ENCODE results near the gene GGPS1. TPM values are rescaled to one million over a fixed set of nuclear protein-coding genes. Genes with fewer than 3 reads are reported as not detected.

Gene GGPS1
- total and polyA plus RNA-seq, 4 donors = 4.8 to 13.2 (median 8.3) TPM

GRCh38 chr1:235391874-235392273 is 63.5 kb downstream of the GGPS1 start:
- DNase-seq (ENCODE audit: low spot score) = no peak

More at GRCh38 chr1:235391874-235392273, 63.5 kb downstream of the GGPS1 start:
- Histone ChIP-seq H3K4me1 (ENCODE audit: control insufficient read depth in 4 of 4, insufficient read depth in 4 of 4, low read length in 3 of 4) (no peaks in the 10 kb centered on the region), H3K27me3 (ENCODE audit: control insufficient read depth in 4 of 4, insufficient read depth in 4 of 4, low read length in 3 of 4) (no peaks in the 10 kb centered on the region), H3K27ac (ENCODE audit: low read depth in 1 of 2, low read length in 2 of 2) (no peak overlapping the region), H3K9ac (ENCODE audit: low read depth in 1 of 2, low read length in 2 of 2) (no peak overlapping the region), H3K36me3 (ENCODE audit: control insufficient read depth in 4 of 4, insufficient read depth in 3 of 4, low read depth in 1 of 4, low read length in 3 of 4) (no peaks in the 10 kb centered on the region), H3K9me3 (ENCODE audit: control insufficient read depth in 4 of 4, low read length in 3 of 4) (no peaks in the 10 kb centered on the region), H3K4me3 (ENCODE audit: low read depth in 1 of 3, low read length in 3 of 3) (no peak overlapping the region)
- TF ChIP-seq, protein P1, sequence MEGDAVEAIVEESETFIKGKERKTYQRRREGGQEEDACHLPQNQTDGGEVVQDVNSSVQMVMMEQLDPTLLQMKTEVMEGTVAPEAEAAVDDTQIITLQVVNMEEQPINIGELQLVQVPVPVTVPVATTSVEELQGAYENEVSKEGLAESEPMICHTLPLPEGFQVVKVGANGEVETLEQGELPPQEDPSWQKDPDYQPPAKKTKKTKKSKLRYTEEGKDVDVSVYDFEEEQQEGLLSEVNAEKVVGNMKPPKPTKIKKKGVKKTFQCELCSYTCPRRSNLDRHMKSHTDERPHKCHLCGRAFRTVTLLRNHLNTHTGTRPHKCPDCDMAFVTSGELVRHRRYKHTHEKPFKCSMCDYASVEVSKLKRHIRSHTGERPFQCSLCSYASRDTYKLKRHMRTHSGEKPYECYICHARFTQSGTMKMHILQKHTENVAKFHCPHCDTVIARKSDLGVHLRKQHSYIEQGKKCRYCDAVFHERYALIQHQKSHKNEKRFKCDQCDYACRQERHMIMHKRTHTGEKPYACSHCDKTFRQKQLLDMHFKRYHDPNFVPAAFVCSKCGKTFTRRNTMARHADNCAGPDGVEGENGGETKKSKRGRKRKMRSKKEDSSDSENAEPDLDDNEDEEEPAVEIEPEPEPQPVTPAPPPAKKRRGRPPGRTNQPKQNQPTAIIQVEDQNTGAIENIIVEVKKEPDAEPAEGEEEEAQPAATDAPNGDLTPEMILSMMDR (IDR thresholded peaks at IDR 0.05; ENCODE audit: low read depth, low read length, missing input control) = no peak
- TF ChIP-seq HNF4A (conservative IDR thresholded peaks at IDR 0.05) (no peak), ATF3 (IDR thresholded peaks at IDR 0.05) (no peak), NR2F2 (IDR thresholded peaks at IDR 0.05) (no peak), RXRA (IDR thresholded peaks at IDR 0.05) (no peak), MAX (IDR thresholded peaks at IDR 0.05) (no peak), FOXA2 (IDR thresholded peaks at IDR 0.05) (no peak), FOXA1 (IDR thresholded peaks at IDR 0.05) (no peak), EGR1 (IDR thresholded peaks at IDR 0.05; ENCODE audit: low read depth in 2 of 2) (no peak), RAD21 (IDR thresholded peaks at IDR 0.05) (no peak), SP1 (IDR thresholded peaks at IDR 0.05) (no peak), HNF4G (IDR thresholded peaks at IDR 0.05) (no peak), YY1 (IDR thresholded peaks at IDR 0.05) (no peak)
- TF ChIP-seq, protein P2, sequence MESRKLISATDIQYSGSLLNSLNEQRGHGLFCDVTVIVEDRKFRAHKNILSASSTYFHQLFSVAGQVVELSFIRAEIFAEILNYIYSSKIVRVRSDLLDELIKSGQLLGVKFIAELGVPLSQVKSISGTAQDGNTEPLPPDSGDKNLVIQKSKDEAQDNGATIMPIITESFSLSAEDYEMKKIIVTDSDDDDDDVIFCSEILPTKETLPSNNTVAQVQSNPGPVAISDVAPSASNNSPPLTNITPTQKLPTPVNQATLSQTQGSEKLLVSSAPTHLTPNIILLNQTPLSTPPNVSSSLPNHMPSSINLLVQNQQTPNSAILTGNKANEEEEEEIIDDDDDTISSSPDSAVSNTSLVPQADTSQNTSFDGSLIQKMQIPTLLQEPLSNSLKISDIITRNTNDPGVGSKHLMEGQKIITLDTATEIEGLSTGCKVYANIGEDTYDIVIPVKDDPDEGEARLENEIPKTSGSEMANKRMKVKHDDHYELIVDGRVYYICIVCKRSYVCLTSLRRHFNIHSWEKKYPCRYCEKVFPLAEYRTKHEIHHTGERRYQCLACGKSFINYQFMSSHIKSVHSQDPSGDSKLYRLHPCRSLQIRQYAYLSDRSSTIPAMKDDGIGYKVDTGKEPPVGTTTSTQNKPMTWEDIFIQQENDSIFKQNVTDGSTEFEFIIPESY (IDR thresholded peaks at IDR 0.05) = no peak
- TF ChIP-seq, protein P3, sequence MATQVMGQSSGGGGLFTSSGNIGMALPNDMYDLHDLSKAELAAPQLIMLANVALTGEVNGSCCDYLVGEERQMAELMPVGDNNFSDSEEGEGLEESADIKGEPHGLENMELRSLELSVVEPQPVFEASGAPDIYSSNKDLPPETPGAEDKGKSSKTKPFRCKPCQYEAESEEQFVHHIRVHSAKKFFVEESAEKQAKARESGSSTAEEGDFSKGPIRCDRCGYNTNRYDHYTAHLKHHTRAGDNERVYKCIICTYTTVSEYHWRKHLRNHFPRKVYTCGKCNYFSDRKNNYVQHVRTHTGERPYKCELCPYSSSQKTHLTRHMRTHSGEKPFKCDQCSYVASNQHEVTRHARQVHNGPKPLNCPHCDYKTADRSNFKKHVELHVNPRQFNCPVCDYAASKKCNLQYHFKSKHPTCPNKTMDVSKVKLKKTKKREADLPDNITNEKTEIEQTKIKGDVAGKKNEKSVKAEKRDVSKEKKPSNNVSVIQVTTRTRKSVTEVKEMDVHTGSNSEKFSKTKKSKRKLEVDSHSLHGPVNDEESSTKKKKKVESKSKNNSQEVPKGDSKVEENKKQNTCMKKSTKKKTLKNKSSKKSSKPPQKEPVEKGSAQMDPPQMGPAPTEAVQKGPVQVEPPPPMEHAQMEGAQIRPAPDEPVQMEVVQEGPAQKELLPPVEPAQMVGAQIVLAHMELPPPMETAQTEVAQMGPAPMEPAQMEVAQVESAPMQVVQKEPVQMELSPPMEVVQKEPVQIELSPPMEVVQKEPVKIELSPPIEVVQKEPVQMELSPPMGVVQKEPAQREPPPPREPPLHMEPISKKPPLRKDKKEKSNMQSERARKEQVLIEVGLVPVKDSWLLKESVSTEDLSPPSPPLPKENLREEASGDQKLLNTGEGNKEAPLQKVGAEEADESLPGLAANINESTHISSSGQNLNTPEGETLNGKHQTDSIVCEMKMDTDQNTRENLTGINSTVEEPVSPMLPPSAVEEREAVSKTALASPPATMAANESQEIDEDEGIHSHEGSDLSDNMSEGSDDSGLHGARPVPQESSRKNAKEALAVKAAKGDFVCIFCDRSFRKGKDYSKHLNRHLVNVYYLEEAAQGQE (IDR thresholded peaks at IDR 0.05) = no peak
- WGBS = 95% methylated on average over 4 of the region's 4 CpGs

Small RNAs within 50 kb of the gene (small RNA-seq; reads per million reads assigned to genes)
- gene AL391994.1 = not detected

Other genes with a start within 250 kb of the GGPS1 start
- 10 to 100 TPM; 34.9 to 43.3 TPM for gene TOMM20, start 199.7 kb upstream of the GGPS1 start, total RNA-seq
- 10 to 100 TPM; 33.4 to 74.4 TPM for gene TOMM20, start 199.7 kb upstream of the GGPS1 start, polyA plus RNA-seq
- gene RBM34, start 167.3 kb upstream of the GGPS1 start, total RNA-seq = 10 to 100 TPM; 15.6 to 18.8 TPM
- gene RBM34, start 167.3 kb upstream of the GGPS1 start, polyA plus RNA-seq = 10 to 100 TPM; 18.8 to 30.2 TPM
- 10 to 100 TPM; 21.6 to 27.3 TPM for gene ARID4B, start 391 bp upstream of the GGPS1 start, total RNA-seq
- gene ARID4B, start 391 bp upstream of the GGPS1 start, polyA plus RNA-seq = 10 to 100 TPM in 1 of 2 donors, 1 to 10 TPM in 1; 4.2 to 21.0 TPM
- gene TBCE, start 38.9 kb downstream of the GGPS1 start, total RNA-seq = 10 to 100 TPM; 12.3 to 19.7 TPM
- 10 to 100 TPM in 1 of 2 donors, 1 to 10 TPM in 1; 9.5 to 15.9 TPM for gene TBCE, start 38.9 kb downstream of the GGPS1 start, polyA plus RNA-seq
- 10 to 100 TPM; 10.5 to 20.7 TPM for gene B3GALNT2, start 175.9 kb downstream of the GGPS1 start, total RNA-seq
- 1 to 10 TPM; 2.3 to 3.7 TPM for gene B3GALNT2, start 175.9 kb downstream of the GGPS1 start, polyA plus RNA-seq

Measured in liver (tissue), 10 donors.